CD4-positive, alpha-beta T cell treated with Interleukin-21 for 1 hour (primary cell): ENCODE measurements around the gene ANXA8.

Experiments
- DNase-seq: peaks from one replicate; pipeline ENCODE4 v3.0.0-alpha.2; 2020

Gene ANXA8

GRCh38 chr10:47447209-47447608 is 36.7 kb downstream of the ANXA8 start:
- no peak for DNase-seq

DNA sequence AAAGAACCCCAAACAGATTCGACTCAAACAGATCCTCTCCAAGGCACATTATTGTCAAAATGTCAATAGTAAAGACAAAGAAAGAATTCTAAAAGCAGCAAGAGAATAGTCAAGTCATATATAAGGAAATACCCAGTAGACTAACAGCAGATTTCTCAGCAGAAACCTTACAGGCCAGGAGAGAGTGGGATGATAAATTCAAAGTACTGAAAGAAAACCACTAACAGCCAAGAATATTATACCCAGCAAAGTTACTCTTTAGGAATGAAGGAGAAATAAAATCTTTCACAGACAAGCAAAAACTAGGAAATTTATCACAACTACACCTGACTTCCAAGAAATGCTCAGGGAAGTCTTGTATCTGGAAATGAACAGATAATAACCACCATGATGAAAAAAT is 38.2 kb downstream of the ANXA8 start:
- DNase-seq = no peak

GRCh38 chr10:47444047-47444446 is 39.9 kb downstream of the ANXA8 start:
- DNase-seq = no peak

DNA sequence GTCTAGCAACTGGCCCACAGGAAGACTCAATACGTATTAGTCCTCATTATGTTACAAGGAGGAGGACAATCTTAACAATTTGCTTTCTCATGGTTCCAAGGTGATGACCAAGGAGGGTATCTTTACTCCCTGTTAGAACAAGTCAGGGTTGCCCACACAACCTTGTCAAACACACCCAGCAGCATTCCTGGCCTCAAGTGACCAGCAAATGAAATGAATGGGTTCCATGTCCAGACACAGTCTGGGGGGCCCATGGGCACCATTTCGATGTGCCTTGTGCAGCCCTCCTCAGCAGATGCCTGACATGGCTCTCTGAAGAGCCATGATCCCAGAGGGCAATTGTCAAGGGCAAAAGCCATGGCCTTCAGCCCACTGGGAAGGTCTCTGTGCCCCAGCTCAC is 40.8 kb downstream of the ANXA8 start:
- no peak for DNase-seq

GRCh38 chr10:47442351-47442750 is 41.6 kb downstream of the ANXA8 start:
- no peak for DNase-seq

- DNase-seq = no peak
These were observed 42.0 kb downstream of the ANXA8 start for GRCh38 chr10:47441938-47442337.

DNA sequence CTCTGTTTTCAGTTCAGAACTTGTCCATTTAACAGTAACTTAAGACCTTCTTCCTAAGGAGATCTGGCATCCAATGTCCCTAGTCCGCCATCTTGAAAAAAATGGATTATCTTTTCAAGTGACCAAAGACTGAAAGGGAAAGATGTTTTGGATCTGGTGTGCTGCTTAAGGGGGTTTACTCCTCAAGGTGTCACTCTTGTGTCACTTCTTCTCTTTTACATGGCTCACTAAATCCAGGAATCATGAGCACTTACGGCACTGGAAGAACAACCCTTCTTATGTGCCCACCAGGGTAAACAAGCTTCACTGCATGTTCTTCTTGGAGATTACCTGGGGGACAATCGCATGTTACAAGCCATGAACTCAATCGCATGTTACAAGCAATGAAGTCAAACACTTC is 43.7 kb downstream of the ANXA8 start:
- no peak for DNase-seq

DNA sequence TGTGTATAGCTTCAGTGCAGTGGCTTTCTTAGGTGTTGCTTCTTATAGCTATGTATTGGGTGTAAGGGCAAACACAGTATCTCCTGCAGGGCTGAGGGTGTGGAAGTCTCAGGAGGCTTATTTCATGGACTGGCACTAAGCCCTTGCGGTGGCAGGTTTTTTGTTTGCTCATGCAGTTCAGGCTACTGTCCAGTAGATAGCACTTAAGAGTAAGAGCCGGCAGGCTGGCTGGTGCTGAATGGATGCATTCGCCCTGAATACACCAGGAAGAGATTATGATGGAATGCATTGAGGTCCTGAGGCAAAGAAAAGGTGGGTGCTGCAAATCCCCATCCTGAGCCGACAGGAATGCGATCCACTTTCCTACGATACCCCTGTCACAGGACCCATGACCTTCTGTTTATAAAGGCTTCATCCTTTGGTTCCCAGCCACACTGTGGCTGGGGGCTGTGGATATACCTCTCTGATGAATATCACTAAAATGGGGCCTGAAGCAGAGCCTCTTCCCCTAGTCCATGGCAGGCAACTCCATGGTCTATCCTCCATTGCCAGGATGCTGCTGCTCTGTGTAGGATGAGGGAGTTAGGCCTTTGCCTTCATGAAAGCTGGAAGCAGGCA is 44.9 kb downstream of the ANXA8 start:
- DNase-seq = no peak

GRCh38 chr10:47435081-47435480 is 48.8 kb downstream of the ANXA8 start:
- no peak for DNase-seq

DNA sequence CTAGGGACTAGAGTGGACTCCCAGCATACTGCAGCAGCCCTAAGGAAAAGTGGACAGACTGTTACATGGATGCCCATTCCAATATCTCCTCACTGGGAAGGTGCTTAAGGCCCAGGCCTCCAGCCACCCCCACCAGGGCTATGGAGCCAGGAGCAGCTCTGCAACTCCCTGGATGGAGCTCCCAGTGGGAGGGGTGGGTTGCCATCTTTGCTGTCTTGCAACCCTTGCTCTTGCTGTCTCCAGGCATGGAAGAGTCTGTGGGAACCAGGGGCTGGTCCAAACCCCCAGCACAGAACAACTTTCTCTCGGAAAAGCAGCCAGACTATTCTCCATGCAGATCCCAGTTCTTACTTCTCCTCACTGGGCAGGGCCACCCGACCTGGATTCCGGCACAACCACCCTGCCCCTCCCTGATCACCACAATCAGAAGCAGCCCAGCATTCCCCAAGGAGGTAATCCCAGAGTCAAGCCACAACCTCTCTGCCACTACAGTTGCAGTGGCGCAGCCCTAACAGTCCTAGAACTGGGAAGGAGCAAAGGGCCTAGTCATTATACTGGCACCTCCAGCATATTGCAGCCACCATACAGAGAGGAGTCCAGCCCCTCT is 58.0 kb downstream of the ANXA8 start:
- no peak for DNase-seq

DNA sequence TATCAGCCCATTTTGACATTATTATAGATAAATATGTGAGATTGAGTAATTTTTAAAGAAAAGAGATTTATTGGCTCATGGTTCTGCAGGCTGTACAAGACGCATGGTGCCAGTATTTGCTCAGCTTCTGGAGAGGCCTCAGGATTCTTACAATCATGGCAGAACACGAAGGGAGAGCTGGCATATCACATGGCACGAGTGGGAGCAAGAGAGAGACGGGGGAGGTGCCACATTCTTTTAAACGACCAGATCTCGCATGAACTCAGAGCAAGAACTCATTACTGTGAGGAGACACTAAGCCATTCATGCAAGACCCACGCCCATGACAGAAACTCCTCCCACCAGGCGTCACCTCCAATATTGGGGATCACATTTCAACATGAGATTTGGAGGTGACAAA is 59.7 kb downstream of the ANXA8 start:
- DNase-seq = no peak

- no peak for DNase-seq
These were observed 60.4 kb downstream of the ANXA8 start for GRCh38 chr10:47423476-47423875.

DNA sequence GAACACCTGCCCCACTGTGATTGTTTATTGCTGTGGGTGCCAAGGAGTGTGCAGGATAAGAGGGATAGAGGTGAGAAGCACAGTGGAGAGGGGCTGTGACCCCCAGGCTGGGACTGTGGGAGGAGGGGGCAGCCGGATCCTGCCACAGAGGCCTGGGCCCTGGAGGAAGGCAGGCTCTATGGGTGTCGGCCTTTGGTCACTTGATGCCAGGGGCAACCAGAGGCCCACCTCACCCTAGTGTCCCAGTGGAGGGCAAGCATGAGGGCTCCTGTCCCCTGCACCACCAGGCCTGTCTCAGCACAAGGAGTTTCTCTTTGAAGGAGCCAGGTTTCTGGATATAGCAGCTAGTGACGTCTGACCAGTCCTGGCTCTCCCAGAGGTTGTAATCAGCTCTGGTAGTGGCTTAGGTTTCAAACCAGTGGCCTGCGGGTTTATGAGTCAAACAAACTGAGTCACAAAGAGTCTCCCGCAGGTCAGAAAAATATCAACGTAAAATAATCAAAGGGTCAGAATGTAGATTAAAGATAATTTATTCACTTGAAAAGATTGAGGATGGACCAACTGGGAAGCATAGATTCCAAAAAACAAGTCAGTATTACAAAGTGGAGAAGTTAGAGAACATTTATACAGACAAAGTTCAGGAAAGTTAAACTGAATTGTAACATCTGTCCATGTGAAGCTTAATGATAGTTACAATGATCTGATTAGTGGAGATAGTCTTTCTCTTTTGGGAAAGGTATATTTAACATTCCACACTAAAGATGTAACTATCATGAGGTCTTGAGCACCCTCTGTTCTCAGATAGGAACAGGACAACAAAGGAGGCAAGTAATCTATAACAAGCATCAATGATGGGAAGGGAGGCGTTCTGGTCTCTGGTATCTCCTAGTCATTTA is 62.6 kb downstream of the ANXA8 start:
- no peak for DNase-seq

GRCh38 chr10:47420305-47421056 is 63.4 kb downstream of the ANXA8 start:
- DNase-seq = no peak

DNA sequence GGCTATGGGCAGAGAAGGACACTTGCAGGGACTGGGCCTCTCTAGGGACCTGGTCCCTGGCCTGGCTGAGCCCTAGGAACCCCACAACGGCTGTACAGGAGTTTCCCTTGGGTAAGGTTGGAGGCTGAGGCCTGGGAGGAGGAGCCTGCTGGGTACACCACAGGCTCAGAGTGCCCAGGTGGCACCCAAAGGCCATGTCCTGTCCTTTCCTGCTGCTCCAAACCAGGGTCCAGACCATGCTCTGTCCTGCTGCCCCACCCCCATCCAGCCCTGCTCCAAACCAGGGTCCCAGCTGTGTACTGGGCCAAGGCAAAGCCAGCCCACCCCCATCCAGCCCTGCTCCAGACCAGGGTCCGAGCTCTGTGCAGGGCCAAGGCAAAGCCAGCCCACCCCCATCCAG is 64.5 kb downstream of the ANXA8 start:
- DNase-seq = no peak

DNA sequence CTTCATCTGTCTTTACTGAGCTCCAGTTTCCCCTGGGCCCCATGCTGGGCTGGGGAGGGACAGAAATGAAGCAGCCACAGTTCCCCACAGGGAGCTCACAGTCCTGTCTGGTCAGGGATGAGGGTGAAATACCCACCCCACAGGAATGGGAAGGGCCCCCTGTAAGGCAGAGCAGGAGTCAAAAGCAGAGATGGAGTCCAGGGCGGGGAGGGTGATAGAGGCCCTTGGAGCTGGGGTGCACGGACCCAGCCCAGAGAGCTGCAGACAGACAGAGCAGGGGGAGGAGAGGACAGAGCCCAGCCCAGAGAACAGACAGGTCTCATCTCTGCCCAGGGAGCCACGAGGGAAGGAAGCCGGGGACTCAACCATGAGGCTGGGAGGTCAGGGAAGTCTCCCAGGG is 64.9 kb downstream of the ANXA8 start:
- DNase-seq = no peak

GRCh38 chr10:47418321-47418720 is 65.6 kb downstream of the ANXA8 start:
- DNase-seq = no peak
